ENCODE measurements around the gene CHRNA4. TPM values are rescaled to one million over a fixed set of nuclear protein-coding genes. Genes with fewer than 3 reads are reported as not detected.

The CHRNA4 gene
- total and polyA plus RNA-seq, 2 donors (not counting 3 experiments of a cell fraction or from before 2014, with no cell fraction given) = not detected

DNA sequence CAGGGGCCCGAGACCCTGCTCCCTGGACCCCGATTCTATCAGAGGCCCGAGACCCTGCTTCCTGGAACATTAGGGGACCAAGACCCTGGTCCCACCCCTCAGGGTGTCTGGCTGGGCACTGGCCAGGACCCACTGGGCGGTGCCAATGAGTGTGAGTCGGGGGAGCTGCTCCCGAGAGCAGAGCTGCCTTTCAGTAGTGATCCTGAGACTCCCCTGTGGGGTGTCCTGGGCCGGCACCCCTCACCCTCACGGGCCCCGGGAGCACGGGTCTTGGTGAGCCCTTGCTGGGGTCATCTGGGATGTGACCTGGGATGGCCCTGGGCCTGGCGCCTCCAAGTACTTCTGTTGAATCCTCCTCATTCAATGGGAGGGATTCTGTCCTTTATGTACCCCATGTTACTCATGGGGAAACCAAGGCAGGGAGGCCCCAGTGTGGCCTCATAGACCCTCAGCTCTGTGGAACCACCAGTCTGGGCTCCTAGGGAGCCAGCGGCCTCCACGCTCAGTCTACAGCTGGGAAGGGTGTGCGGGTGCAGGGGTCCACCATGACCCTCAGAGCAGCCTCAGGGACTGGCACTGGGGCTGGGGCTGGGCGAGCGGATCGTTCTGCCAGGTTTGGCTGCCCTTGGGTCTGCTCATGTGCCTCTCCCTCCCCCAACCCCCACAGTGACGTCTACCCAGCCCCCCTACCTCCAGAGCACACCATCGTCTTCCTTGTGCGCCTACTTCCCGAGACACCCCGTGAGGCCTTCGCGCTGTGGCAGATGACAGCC lies 42.6 kb downstream of the CHRNA4 start:
- Histone ChIP-seq H3K9ac (replicated peaks; ENCODE audit: extremely low read depth, insufficient read depth, low read length) (no peak overlapping the region), H4K20me1 (replicated peaks; ENCODE audit: control insufficient read depth, extremely low read depth, insufficient read depth, low read length) (no peaks in the 10 kb centered on the region), H3K4me1 (ENCODE audit: control insufficient read depth, extremely low read depth, insufficient read depth, low read length) (no peaks in the 10 kb centered on the region), H3K9me3 (replicated peaks; ENCODE audit: control insufficient read depth, insufficient read depth, low read length) (no peaks in the 10 kb centered on the region), H3K9me1 (replicated peaks; ENCODE audit: control insufficient read depth, extremely low read depth, insufficient read depth, low read length) (no peaks in the 10 kb centered on the region), H3K27ac (ENCODE audit: insufficient read depth, low read depth, low read length) (no peak overlapping the region), H3K36me3 (ENCODE audit: control insufficient read depth in 2 of 2, extremely low read depth in 1 of 2, insufficient read depth in 2 of 2, low read length in 2 of 2) (no peaks in the 10 kb centered on the region), H3K4me3 (replicated peaks in 1 of 3; ENCODE audit: insufficient read depth in 1 of 3, low read depth in 1 of 3, low read length in 3 of 3) (no peak overlapping the region), H3K4me2 (ENCODE audit: insufficient read depth, low read length) (no peak overlapping the region), H3K79me2 (ENCODE audit: control insufficient read depth, insufficient read depth, low read length) (no peaks in the 10 kb centered on the region), H2AFZ (ENCODE audit: low read depth, low read length) (no peak overlapping the region), H3K27me3 (ENCODE audit: control insufficient read depth in 2 of 2, insufficient read depth in 2 of 2, low read length in 2 of 2) (no peaks in the 10 kb centered on the region)
- DNase-seq (ENCODE audit: low read depth, low spot score) (no peak), FAIRE-seq (no peak)
- no peak for TF ChIP-seq FOS (IDR thresholded peaks at IDR 0.05; ENCODE audit: borderline replicate concordance, insufficient read depth, low read length)
- no peak for TF ChIP-seq JUN (IDR thresholded peaks at IDR 0.05; ENCODE audit: borderline replicate concordance, insufficient read depth, insufficient read length, low read depth)
- TF ChIP-seq, protein P1, sequence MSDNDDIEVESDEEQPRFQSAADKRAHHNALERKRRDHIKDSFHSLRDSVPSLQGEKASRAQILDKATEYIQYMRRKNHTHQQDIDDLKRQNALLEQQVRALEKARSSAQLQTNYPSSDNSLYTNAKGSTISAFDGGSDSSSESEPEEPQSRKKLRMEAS (IDR thresholded peaks at IDR 0.05; ENCODE audit: insufficient read depth, insufficient read length) = no peak
- TF ChIP-seq POLR2AphosphoS5 (IDR thresholded peaks at IDR 0.05; ENCODE audit: insufficient read depth, low read depth, low read length) = no peak
- no peak for TF ChIP-seq POLR2A (IDR thresholded peaks at IDR 0.05; ENCODE audit: low read depth, low read length)
- TF ChIP-seq, protein P2, sequence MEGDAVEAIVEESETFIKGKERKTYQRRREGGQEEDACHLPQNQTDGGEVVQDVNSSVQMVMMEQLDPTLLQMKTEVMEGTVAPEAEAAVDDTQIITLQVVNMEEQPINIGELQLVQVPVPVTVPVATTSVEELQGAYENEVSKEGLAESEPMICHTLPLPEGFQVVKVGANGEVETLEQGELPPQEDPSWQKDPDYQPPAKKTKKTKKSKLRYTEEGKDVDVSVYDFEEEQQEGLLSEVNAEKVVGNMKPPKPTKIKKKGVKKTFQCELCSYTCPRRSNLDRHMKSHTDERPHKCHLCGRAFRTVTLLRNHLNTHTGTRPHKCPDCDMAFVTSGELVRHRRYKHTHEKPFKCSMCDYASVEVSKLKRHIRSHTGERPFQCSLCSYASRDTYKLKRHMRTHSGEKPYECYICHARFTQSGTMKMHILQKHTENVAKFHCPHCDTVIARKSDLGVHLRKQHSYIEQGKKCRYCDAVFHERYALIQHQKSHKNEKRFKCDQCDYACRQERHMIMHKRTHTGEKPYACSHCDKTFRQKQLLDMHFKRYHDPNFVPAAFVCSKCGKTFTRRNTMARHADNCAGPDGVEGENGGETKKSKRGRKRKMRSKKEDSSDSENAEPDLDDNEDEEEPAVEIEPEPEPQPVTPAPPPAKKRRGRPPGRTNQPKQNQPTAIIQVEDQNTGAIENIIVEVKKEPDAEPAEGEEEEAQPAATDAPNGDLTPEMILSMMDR (IDR thresholded peaks at IDR 0.05; ENCODE audit: extremely low read depth in 1 of 2, insufficient read depth in 1 of 2, low read depth in 1 of 2, low read length in 2 of 2) = no peak
- TF ChIP-seq GATA2 (IDR thresholded peaks at IDR 0.05; ENCODE audit: insufficient read depth, insufficient read length, low read depth, low read length) = no peak
- TF ChIP-seq MYC (IDR thresholded peaks at IDR 0.05; ENCODE audit: low read depth, low read length) = no peak
- no peak for TF ChIP-seq EZH2 (IDR thresholded peaks at IDR 0.05; ENCODE audit: borderline replicate concordance, low read depth, low read length, severe bottlenecking)
- no TSS peak for BruUV-seq (replicated peaks)
- dilution Hi-C loops (cut with MboI; ENCODE audit: extremely low pct_ligation_motif_present, low sequenced_read_pairs) (no loop called here), intact Hi-C loops (cut with micrococcal nuclease) (no loop called here)
- POLR2A ChIA-PET = no interaction called here
- CTCF ChIA-PET = interaction anchor here (1.9 to 2.4 kb wide), 3 partner anchors 9 to 95 kb away, joined by 4 to 11 read pairs (median 8); no protein-coding TSS in a partner anchor

Data from endothelial cell of umbilical vein (primary cell).